ENCODE results near the gene IKZF2.

The IKZF2 gene

DNA sequence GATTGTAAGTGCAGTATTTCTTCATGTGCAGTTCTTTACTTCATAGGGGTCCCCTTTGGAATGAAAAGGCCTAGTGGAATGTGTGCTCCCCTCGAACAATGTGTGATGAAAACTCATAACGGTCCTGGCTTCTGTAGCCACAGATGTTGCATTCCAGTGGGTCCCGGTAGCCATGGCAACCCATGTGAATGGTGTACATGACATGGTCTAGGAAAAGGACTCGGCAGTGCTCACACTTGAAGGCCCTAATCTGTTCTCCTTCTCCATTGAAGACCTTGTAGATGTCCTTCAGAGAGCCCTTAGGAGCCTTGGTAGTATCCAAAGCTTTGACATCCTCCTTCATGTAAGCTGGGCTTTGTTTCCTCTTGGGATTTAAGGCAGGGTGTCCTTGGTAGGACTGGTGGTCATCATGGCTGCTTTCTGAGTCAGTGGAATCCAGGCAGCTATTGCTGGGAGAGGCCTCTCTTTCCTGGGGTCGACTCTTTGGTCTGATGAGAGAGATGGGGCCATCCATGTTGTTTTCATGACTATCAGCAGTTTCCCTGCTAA, 144.0 kb downstream of the IKZF2 start:
- Histone ChIP-seq H3K4me1 (ENCODE audit: insufficient read depth, low read length) (no peaks in the 10 kb centered on the region), H3K4me3 (ENCODE audit: low read length) (no peak overlapping the region), H3K27ac (ENCODE audit: low read length) (no peak overlapping the region), H3K36me3 (ENCODE audit: insufficient read depth, low read depth, low read length) (0 out of 2 replicates have a peak, but pooled peaks cover 4% of the 10 kb centered on the region), H3K27me3 (ENCODE audit: insufficient read depth, low read length) (no peaks in the 10 kb centered on the region), H3K9me3 (ENCODE audit: insufficient read depth, low read depth, low read length) (no peaks in the 10 kb centered on the region), H3K9ac (ENCODE audit: low read depth, low read length) (no peak overlapping the region)

DNA sequence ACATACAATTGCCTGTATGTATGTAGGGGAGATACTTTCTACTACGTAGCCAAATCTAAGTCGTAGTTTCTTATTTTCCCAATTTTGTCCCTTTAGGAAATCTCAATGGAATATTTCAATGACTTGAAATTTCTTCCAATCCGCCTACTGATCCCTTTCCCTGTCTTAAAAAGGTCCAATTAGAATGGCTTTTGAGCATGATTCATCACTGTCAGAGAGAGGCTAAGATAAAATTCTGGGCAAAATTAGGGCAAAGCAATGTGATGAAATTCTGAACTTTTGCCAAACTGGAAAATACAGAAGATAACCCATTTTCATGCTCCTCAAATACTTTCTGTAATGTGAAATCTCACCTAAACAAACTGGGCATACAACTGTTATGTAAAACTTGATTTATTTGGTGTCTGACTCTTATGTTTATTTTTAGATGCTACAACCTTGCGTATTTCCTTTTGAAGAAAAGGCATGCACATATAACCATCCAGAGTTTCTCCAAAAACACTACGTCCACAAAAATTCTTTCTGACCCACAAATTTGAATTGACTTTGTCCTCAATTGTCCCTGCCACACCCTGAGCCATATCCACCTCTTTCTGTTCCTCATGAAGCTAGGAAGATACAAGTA, 147.1 kb downstream of the IKZF2 start:
- Histone ChIP-seq H3K4me1 (ENCODE audit: insufficient read depth, low read length) (no peaks in the 10 kb centered on the region), H3K27me3 (ENCODE audit: insufficient read depth, low read length) (no peaks in the 10 kb centered on the region), H3K9me3 (ENCODE audit: insufficient read depth, low read depth, low read length) (no peaks in the 10 kb centered on the region), H3K27ac (ENCODE audit: low read length) (no peak overlapping the region), H3K4me3 (ENCODE audit: low read length) (no peak overlapping the region), H3K9ac (ENCODE audit: low read depth, low read length) (no peak overlapping the region), H3K36me3 (ENCODE audit: insufficient read depth, low read depth, low read length) (0 out of 2 replicates have a peak, but pooled peaks cover 4% of the 10 kb centered on the region)

DNA sequence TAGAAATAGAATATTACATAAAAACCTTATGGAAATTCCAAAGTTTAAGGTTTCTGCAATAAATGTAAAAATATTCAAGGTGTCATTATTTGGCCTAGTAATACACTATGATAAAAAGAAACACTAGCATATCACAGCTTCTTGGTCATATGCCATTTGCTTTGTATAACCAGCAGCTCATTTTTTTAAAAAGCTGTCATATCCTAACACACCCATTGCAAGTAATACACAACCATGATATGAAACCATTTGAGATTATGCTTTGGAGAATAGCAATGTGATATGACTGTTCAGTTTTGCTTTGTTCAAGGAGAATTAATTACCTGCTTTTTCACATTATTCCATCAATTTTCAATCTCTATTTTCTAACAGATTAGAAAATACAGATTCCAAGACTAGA, 149.0 kb downstream of the IKZF2 start:
- Histone ChIP-seq H3K9ac (ENCODE audit: low read depth, low read length) (no peak overlapping the region), H3K27ac (ENCODE audit: low read length) (no peak overlapping the region), H3K9me3 (ENCODE audit: insufficient read depth, low read depth, low read length) (no peaks in the 10 kb centered on the region), H3K4me3 (ENCODE audit: low read length) (no peak overlapping the region), H3K4me1 (ENCODE audit: insufficient read depth, low read length) (no peaks in the 10 kb centered on the region), H3K27me3 (ENCODE audit: insufficient read depth, low read length) (no peaks in the 10 kb centered on the region), H3K36me3 (ENCODE audit: insufficient read depth, low read depth, low read length) (0 out of 2 replicates have a peak, but pooled peaks cover 2% of the 10 kb centered on the region)

DNA sequence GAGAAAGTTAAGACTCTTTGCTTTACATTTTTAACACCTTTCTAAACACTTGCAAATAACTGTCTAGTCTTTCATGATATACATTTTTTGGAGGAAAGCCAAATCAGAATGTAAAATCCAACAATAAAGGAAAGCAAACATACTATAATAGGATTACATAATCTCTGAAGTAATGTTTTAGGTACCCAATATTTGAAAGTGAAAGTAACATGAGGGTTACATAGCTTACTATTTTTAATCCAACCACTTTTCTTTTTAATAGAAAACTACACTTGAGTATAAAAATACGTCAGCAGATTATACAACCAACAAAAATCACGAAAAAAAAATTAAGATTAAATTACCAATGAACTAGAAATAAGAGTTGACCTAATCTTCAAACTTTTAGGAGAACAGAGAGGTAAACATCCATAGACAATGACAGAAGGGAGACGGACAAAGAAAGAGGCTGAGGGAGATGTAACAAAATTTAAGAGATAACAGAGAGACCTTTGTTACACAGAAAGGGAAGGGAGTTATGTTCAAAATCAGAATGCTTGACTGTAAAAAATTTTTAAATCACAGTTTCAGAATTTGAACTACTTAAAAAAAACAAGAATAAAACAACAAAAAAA, 150.0 kb downstream of the IKZF2 start:
- no peaks in the 10 kb centered on the region for H3K36me3 ChIP-seq (ENCODE audit: insufficient read depth, low read depth, low read length)
- no peaks in the 10 kb centered on the region for H3K4me1 ChIP-seq (ENCODE audit: insufficient read depth, low read length)
- H3K9ac ChIP-seq (ENCODE audit: low read depth, low read length), result no peak overlapping the region
- no peaks in the 10 kb centered on the region for H3K27me3 ChIP-seq (ENCODE audit: insufficient read depth, low read length)
- no peak overlapping the region for H3K4me3 ChIP-seq (ENCODE audit: low read length)
- H3K9me3 ChIP-seq (ENCODE audit: insufficient read depth, low read depth, low read length), result no peaks in the 10 kb centered on the region
- no peak overlapping the region for H3K27ac ChIP-seq (ENCODE audit: low read length)

DNA sequence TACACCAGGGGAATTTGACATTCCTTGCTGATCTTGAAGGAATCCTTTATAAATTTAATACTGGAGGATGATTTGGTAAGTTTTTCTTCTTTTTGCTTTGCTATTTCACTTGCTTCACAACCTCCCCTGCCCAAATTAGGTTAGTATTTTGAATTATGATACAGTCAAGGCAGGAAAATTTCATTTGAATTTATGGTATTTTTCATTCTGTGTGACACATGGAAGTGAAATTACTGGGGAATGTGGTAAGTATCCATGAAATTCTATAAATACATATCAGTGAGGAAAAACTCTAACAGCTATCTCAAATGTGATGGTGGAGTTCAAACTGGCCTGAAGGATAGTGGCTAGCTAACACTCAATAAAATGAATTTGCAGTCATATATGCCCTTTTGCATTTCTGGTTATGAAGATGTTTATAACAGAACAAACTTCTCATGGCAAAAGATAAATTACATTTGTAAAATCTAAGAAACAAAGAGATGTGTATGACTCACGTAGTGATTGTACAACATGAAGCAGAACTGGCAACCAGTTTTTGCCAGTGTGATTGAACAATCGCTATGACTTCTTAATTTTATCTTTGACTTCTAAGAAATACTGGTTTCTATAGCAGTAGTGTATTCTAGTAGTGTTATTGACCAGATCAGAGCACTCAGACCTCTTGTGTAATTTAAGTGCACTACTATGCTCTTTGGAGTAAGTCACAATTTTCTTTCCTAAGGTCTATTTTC, 152.6 kb downstream of the IKZF2 start:
- H3K4me3 ChIP-seq (ENCODE audit: low read length), result no peak overlapping the region
- H3K4me1 ChIP-seq (ENCODE audit: insufficient read depth, low read length), result no peaks in the 10 kb centered on the region
- no peak overlapping the region for H3K27ac ChIP-seq (ENCODE audit: low read length)
- no peak overlapping the region for H3K9ac ChIP-seq (ENCODE audit: low read depth, low read length)
- H3K27me3 ChIP-seq (ENCODE audit: insufficient read depth, low read length), result no peaks in the 10 kb centered on the region
- no peaks in the 10 kb centered on the region for H3K9me3 ChIP-seq (ENCODE audit: insufficient read depth, low read depth, low read length)
- no peaks in the 10 kb centered on the region for H3K36me3 ChIP-seq (ENCODE audit: insufficient read depth, low read depth, low read length)

DNA sequence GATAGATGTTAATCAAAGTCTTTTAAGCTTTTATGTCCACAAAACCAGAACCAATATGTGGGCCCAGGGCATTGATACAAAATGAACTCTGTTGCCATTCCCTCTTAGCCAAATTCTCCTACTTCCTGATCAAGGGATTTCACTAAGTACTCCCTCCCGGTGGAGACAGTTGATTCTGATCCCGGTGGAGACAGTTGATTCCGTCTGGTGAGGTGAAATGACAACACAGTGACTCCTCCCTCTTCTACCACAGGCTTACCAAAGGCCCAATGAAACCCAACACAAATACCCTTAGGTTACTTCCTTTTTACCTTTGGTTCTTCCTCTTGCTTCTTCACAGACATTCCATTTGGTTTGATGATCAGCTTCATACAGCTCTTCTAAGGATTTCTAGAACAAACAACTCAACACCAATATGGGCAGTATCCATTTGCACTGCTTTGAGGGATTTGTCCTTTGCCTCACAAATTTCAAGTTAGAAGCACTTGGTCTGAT, 153.8 kb downstream of the IKZF2 start:
- Histone ChIP-seq H3K9ac (ENCODE audit: low read depth, low read length) (no peak overlapping the region), H3K4me1 (ENCODE audit: insufficient read depth, low read length) (no peaks in the 10 kb centered on the region), H3K9me3 (ENCODE audit: insufficient read depth, low read depth, low read length) (no peaks in the 10 kb centered on the region), H3K27me3 (ENCODE audit: insufficient read depth, low read length) (no peaks in the 10 kb centered on the region), H3K27ac (ENCODE audit: low read length) (no peak overlapping the region), H3K36me3 (ENCODE audit: insufficient read depth, low read depth, low read length) (no peaks in the 10 kb centered on the region), H3K4me3 (ENCODE audit: low read length) (no peak overlapping the region)

DNA sequence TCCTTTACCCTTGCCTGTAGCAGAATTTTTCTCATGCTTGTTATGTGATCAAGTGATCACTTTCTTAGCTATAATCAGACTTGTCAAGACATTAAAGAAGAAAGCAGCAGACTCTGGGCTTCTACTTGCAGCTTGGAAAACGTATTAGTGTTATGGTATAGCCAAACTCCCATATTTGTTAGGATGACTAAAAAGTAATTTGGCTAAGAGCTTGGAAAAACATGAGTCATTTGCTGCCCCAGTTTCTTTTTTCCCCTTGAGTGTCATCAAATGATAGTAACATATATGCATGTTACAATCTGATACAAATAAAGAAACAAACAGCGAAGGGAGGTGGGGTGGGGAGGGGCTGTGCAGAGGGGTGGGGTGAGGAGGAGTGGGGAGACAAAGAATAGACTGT, 155.5 kb downstream of the IKZF2 start:
- H3K27me3 ChIP-seq (ENCODE audit: insufficient read depth, low read length), result no peaks in the 10 kb centered on the region
- H3K36me3 ChIP-seq (ENCODE audit: insufficient read depth, low read depth, low read length), result no peaks in the 10 kb centered on the region
- no peak overlapping the region for H3K4me3 ChIP-seq (ENCODE audit: low read length)
- no peak overlapping the region for H3K27ac ChIP-seq (ENCODE audit: low read length)
- no peak overlapping the region for H3K9ac ChIP-seq (ENCODE audit: low read depth, low read length)
- H3K4me1 ChIP-seq (ENCODE audit: insufficient read depth, low read length), result no peaks in the 10 kb centered on the region
- no peaks in the 10 kb centered on the region for H3K9me3 ChIP-seq (ENCODE audit: insufficient read depth, low read depth, low read length)

DNA sequence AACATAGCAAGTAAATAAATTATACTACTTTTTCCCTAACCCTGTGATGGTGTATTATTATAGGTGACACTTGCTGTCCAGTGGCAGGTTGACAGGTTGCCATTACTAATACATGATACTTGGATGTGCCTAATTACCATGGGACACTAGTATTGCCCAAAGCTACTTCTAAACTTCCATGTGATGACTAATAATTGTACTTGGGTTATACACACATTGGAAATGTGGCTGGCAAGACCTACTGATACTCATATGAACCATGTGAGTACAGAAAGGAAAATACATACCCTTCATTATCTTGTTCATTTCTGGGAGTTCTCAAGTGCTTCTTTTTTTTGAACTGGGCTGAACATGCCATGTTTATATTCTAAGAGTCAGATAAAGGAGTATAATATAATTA, 156.4 kb downstream of the IKZF2 start:
- H3K9ac ChIP-seq (ENCODE audit: low read depth, low read length), result no peak overlapping the region
- H3K27me3 ChIP-seq (ENCODE audit: insufficient read depth, low read length), result no peaks in the 10 kb centered on the region
- H3K4me3 ChIP-seq (ENCODE audit: low read length), result no peak overlapping the region
- H3K9me3 ChIP-seq (ENCODE audit: insufficient read depth, low read depth, low read length), result no peaks in the 10 kb centered on the region
- H3K27ac ChIP-seq (ENCODE audit: low read length), result no peak overlapping the region
- H3K36me3 ChIP-seq (ENCODE audit: insufficient read depth, low read depth, low read length), result no peaks in the 10 kb centered on the region
- no peaks in the 10 kb centered on the region for H3K4me1 ChIP-seq (ENCODE audit: insufficient read depth, low read length)

DNA sequence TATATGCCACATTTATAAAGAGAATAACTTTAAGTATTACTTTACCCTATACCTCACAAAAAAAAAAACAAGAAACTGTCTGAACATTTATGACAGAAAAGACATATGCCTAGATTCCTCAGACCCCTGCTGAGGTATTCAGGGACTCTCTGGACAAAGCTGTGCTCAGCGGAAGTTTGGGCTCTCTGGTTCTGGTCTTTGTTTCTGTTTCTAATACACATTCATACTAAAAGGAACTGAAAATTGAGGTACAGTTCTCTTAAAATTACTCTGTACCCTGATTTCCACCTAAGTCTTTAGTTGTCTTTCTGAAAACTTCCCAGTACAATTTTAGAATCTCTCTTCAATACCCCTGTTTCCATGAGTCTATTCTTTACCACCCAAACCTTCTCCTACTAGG, 160.3 kb downstream of the IKZF2 start:
- Histone ChIP-seq H3K4me3 (ENCODE audit: low read length) (no peak overlapping the region), H3K36me3 (ENCODE audit: insufficient read depth, low read depth, low read length) (no peaks in the 10 kb centered on the region), H3K9ac (ENCODE audit: low read depth, low read length) (no peak overlapping the region), H3K27ac (ENCODE audit: low read length) (no peak overlapping the region), H3K27me3 (ENCODE audit: insufficient read depth, low read length) (no peaks in the 10 kb centered on the region), H3K9me3 (ENCODE audit: insufficient read depth, low read depth, low read length) (no peaks in the 10 kb centered on the region), H3K4me1 (ENCODE audit: insufficient read depth, low read length) (no peaks in the 10 kb centered on the region)

DNA sequence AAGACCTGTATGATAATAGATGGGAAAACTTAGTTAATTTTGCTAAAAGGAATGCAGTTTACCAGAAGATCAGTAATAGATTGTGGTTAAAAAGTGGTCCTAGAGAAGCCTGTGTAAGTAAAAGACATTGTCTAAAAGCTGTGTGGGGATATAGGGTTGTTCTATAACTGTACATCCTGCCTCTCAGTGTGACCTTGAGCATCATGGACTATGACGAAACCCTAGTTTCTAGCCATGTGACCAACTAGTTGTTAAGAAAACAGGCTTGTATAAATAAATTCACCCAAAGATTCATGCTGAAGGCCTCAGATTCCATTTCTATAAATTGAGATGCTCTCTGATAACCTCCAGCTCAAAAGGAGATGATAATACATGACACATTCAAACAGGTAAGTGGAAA, 160.7 kb downstream of the IKZF2 start:
- H3K27ac ChIP-seq (ENCODE audit: low read length), result no peak overlapping the region
- H3K9ac ChIP-seq (ENCODE audit: low read depth, low read length), result no peak overlapping the region
- no peaks in the 10 kb centered on the region for H3K27me3 ChIP-seq (ENCODE audit: insufficient read depth, low read length)
- no peaks in the 10 kb centered on the region for H3K36me3 ChIP-seq (ENCODE audit: insufficient read depth, low read depth, low read length)
- no peaks in the 10 kb centered on the region for H3K9me3 ChIP-seq (ENCODE audit: insufficient read depth, low read depth, low read length)
- no peaks in the 10 kb centered on the region for H3K4me1 ChIP-seq (ENCODE audit: insufficient read depth, low read length)
- no peak overlapping the region for H3K4me3 ChIP-seq (ENCODE audit: low read length)

DNA sequence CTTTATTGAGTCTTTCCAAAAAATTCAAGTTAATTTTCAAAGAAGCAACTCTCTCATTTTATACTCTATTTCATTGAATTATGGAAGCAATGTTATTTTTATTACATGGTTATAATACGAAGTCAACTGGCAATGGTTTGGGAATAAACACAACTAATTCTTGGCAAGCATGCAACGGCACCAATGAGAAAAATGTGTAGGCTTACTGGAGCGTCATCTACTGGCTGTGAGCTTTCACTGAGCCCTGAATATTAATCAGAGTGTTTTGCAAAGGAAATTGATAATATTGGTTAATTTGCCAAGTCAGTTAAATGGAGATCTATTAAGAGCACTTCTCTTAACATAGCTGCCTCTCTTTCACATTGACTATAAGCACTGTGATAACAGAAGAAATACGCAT, 163.9 kb downstream of the IKZF2 start:
- no peaks in the 10 kb centered on the region for H3K36me3 ChIP-seq (ENCODE audit: insufficient read depth, low read depth, low read length)
- H3K9ac ChIP-seq (ENCODE audit: low read depth, low read length), result no peak overlapping the region
- no peaks in the 10 kb centered on the region for H3K9me3 ChIP-seq (ENCODE audit: insufficient read depth, low read depth, low read length)
- no peaks in the 10 kb centered on the region for H3K27me3 ChIP-seq (ENCODE audit: insufficient read depth, low read length)
- H3K4me1 ChIP-seq (ENCODE audit: insufficient read depth, low read length), result no peaks in the 10 kb centered on the region
- no peak overlapping the region for H3K4me3 ChIP-seq (ENCODE audit: low read length)
- H3K27ac ChIP-seq (ENCODE audit: low read length), result no peak overlapping the region

DNA sequence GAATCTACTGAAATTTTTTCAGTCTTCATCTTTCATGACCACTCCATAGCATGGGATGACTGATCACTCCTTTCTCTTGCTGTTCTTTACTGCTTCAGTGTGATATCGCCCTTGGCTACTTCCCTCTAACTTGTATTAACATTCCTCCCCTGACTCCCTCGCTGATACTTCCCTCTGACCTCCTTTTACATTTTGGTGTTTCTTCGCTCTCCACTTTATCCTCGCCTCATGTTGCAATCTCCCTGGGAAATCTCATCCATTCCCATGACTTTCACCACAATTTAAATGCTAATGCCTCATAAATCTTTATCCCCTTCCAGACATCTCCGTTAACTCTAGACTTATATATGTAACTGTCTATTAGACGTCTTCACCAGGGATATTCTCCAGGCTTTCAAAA, 167.3 kb downstream of the IKZF2 start:
- Histone ChIP-seq H3K27ac (ENCODE audit: low read length) (no peak overlapping the region), H3K36me3 (ENCODE audit: insufficient read depth, low read depth, low read length) (no peaks in the 10 kb centered on the region), H3K4me3 (ENCODE audit: low read length) (no peak overlapping the region), H3K27me3 (ENCODE audit: insufficient read depth, low read length) (no peaks in the 10 kb centered on the region), H3K4me1 (ENCODE audit: insufficient read depth, low read length) (no peaks in the 10 kb centered on the region), H3K9ac (ENCODE audit: low read depth, low read length) (no peak overlapping the region), H3K9me3 (ENCODE audit: insufficient read depth, low read depth, low read length) (no peaks in the 10 kb centered on the region)

Data from iPS-20b (cell line).